GM12878 (cell line): ENCODE measurements around the gene ANKRD6. TPM values are rescaled to one million over a fixed set of nuclear protein-coding genes. Genes with fewer than 3 reads are reported as not detected.

Experiments used
- ATAC-seq: fragments of 200-7000 bp; cut with Tn5 transposase; 3 replicates; pipeline ENCODE4 v1.9.1; 2020; ENCODE audit warnings: mild to moderate bottlenecking, moderate library complexity
- BruUV-seq: library from RNA; stranded (reverse); fragments of 400-500 nt; replicated peaks from 2 replicates; lab custom pipeline; 2021; lab: Mats Ljungman, UMichigan
- CTCF ChIA-PET: fragments of 300-600 bp; sonication (Branson Sonifier 250); formaldehyde crosslinking; extraction: SDS; loops from one replicate; lab custom pipeline; 2021; ENCODE audit warnings: inconsistent platforms; lab: Yijun Ruan, JAX
- POLR2A ChIA-PET: fragments of 350-600 bp; formaldehyde crosslinking; extraction: SDS; loops from one replicate; lab custom pipeline; 2021; ENCODE audit warnings: inconsistent platforms; lab: Charles Lee
- RAD21 ChIA-PET: fragments of 300-600 bp; sonication (Branson Sonifier 250); formaldehyde crosslinking; loops from one replicate; lab custom pipeline; 2023; ENCODE audit warnings: antibody characterized with exemption; ENCODE audit not compliant: unreplicated experiment; lab: Charles Lee
- SMC1A ChIA-PET: fragments of 300-600 bp; sonication (Branson Sonifier 250); formaldehyde crosslinking; loops from one replicate; lab custom pipeline; 2023; ENCODE audit not compliant: unreplicated experiment, uncharacterized antibody; lab: Charles Lee
- DNase-seq: peaks from one replicate; pipeline ENCODE4 v3.0.0-alpha.2; 2011; ENCODE audit warnings: low read depth, low spot score
- FAIRE-seq: peaks from 3 replicates; lab custom pipeline; 2011; peaks lifted over from hg19 to GRCh38; lab: Jason Lieb, UNC
- H2AFZ ChIP-seq: 2 replicates; pipeline ENCODE4 v1.6.0; 2011; ENCODE audit warnings: low read depth, low read length, control low read depth; ENCODE audit not compliant: control insufficient read depth
- H3K27ac ChIP-seq: 2 replicates; pipeline ENCODE4 v1.5.1; 2011; ENCODE audit warnings: control low read depth; ENCODE audit not compliant: control insufficient read depth, insufficient read depth
- H3K27me3 ChIP-seq, 2 experiments: replicated peaks in 1 of 2; 2 replicates each; pipeline versions ENCODE4 v1.6.0 to v1.6.1; 2011; ENCODE audit warnings: low read length in 1 of 2; ENCODE audit not compliant: control insufficient read depth in 2 of 2, insufficient read depth in 2 of 2
- H3K36me3 ChIP-seq, 2 experiments: 2 replicates each; pipeline ENCODE4 v1.5.1; 2011; ENCODE audit warnings: low read length in 1 of 2; ENCODE audit not compliant: control insufficient read depth in 2 of 2, insufficient read depth in 2 of 2
- H3K4me1 ChIP-seq: 2 replicates; pipeline ENCODE4 v1.6.1; 2011; ENCODE audit warnings: mild to moderate bottlenecking, low read length, moderate library complexity, mixed read lengths; ENCODE audit not compliant: control insufficient read depth, insufficient read depth
- H3K4me2 ChIP-seq: 2 replicates; pipeline ENCODE4 v1.6.0; 2011; ENCODE audit warnings: control low read depth; ENCODE audit not compliant: control insufficient read depth, insufficient read depth
- H3K4me3 ChIP-seq: fragments of 200-600 bp; sonication (generic); 2 replicates; pipeline ENCODE4 v1.5.1; 2016
- H3K79me2 ChIP-seq: 2 replicates; pipeline ENCODE4 v1.6.0; 2011; ENCODE audit warnings: low read length; ENCODE audit not compliant: control insufficient read depth, insufficient read depth
- H3K9ac ChIP-seq: 2 replicates; pipeline ENCODE4 v1.8.0; 2011; ENCODE audit warnings: low read length, control low read depth, mixed read lengths; ENCODE audit not compliant: control insufficient read depth, insufficient read depth
- H3K9me3 ChIP-seq: replicated peaks from 3 replicates; pipeline ENCODE4 v1.5.1; 2011; ENCODE audit warnings: mild to moderate bottlenecking, low read length; ENCODE audit not compliant: control insufficient read depth, insufficient read depth
- H4K20me1 ChIP-seq: 2 replicates; pipeline ENCODE4 v1.6.0; 2011; ENCODE audit not compliant: control insufficient read depth, insufficient read depth
- PRDM15 ChIP-seq: fragments of 450-650 bp; formaldehyde crosslinking; IDR thresholded peaks from 2 replicates; pipeline ENCODE4 v1.4.0; 2020; ENCODE audit warnings: mild to moderate bottlenecking, moderate library complexity
- SMAD5 ChIP-seq: IDR thresholded peaks from 2 replicates; pipeline ENCODE4 v1.6.1; 2016; ENCODE audit warnings: antibody characterized with exemption, low read depth
- WGBS: methylation state at CpG from one replicate; pipeline ENCODE4 v1.1.6; 2016; ENCODE audit warnings: low lambda C conversion rate; ENCODE audit not compliant: insufficient replicate concordance, insufficient coverage; ENCODE audit errors: missing lambda C conversion rate; 5-methylcytosine and 5-hydroxymethylcytosine counted together
- in situ Hi-C: fragments of 300-500 bp; cut with MboI; formaldehyde crosslinking; loops from 9 replicates; pipeline ENCODE4 v1.14.3; 2018; ENCODE audit warnings: mixed read lengths
- intact Hi-C: fragments of 100-400 bp; cut with micrococcal nuclease; formaldehyde crosslinking; loops from one replicate; pipeline ENCODE4 v1.14.2; 2022; ENCODE audit not compliant: unreplicated experiment
- polyA plus RNA-seq, 11 experiments: library from polyadenylated mRNA; depleted of rRNA in 4 of 11; unstranded in 6 of 11; stranded (reverse) in 5 of 11; fragments of >200 nt; fragmentation: Nextera tagmentation in 4 of 11; fragmentation: Illumina TruSeq in 1 of 11; extraction: Ambion mirVana in 4 of 11; extraction: Trizol in 1 of 11; gene quantifications; 1 replicate in 1 of 11; 2 replicates in 10 of 11; pipeline versions ENCODE4 v1.2.1 to v1.2.3, GENCODE V29; 2011 to 2016; ENCODE audit warnings: inconsistent platforms in 2 of 11, missing spikeins in 2 of 11, low read depth in 1 of 11
- total RNA-seq, 4 experiments: library from RNA; depleted of rRNA in 3 of 4; stranded (reverse); fragments of >200 nt in 3 of 4; fragmentation: Illumina TruSeq in 1 of 4; extraction: Trizol in 1 of 4; gene quantifications; 2 replicates each; pipeline versions ENCODE4 v1.2.1 to v1.2.3, GENCODE V29; 2013 to 2021
- TF ChIP-seq, protein P1 (sequence below): IDR thresholded peaks from 2 replicates; pipeline ENCODE4 v1.6.1; 2011; ENCODE audit warnings: borderline replicate concordance, low read depth, mild to moderate bottlenecking, moderate library complexity, low read length; ENCODE audit not compliant: insufficient read depth, poor library complexity, severe bottlenecking

The ANKRD6 gene
- total and polyA plus RNA-seq, 10 of the 15 experiments (the other 5 are each of a cell fraction or from before 2014, with no cell fraction given): 0.03 to 0.90 (median 0.38) TPM

DNA sequence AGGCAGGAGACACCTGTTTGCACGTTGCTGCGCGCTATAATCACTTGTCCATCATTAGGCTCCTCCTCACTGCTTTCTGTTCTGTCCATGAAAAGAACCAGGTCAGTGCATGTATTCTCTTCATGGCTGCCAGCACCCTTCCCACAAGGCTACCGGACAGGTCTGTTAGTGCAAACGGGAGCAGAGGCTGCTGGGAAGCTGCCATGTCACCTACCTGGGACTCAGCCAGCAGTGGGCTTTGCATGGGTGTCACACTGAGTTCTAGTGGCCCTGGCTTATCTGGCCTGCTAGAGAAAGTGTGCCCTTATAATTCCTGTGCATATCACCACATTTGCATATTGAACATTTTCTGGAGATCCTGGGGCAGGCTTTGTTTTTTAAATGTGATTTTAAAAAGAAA is 180.8 kb downstream of the ANKRD6 start (continued):
- TF ChIP-seq, protein P1, sequence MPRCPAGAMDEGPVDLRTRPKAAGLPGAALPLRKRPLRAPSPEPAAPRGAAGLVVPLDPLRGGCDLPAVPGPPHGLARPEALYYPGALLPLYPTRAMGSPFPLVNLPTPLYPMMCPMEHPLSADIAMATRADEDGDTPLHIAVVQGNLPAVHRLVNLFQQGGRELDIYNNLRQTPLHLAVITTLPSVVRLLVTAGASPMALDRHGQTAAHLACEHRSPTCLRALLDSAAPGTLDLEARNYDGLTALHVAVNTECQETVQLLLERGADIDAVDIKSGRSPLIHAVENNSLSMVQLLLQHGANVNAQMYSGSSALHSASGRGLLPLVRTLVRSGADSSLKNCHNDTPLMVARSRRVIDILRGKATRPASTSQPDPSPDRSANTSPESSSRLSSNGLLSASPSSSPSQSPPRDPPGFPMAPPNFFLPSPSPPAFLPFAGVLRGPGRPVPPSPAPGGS: no peak

DNA sequence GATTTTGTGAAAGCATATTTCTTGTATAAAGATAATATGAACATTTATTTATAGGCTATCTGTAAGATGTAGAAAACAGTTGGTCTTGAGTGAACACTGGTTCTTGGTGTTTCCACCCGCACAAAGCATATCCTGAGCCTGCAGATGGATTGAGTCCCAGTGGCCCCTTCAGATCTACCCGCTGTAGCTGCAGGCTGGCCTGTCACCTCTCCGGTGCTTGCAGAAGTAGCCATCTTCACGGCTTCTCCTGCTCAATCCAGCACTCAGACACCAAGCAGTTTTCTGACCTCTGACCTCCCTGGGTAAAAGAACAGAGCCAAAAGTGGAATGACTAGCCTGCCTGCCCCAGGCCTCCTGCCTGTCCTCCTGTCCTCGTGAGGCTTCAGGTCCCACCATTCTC is 182.9 kb downstream of the ANKRD6 start:
- POLR2A ChIA-PET: no interaction called here
- Histone ChIP-seq H3K4me3 (no peak overlapping the region), H3K4me1 (no peaks in the 10 kb centered on the region), H3K4me2 (no peak overlapping the region), H3K9ac (no peak overlapping the region), H2AFZ (no peak overlapping the region), H3K36me3 (no peaks in the 10 kb centered on the region), H4K20me1 (no peaks in the 10 kb centered on the region), H3K79me2 (no peaks in the 10 kb centered on the region), H3K27ac (no peak overlapping the region), H3K9me3 (no peaks in the 10 kb centered on the region), H3K27me3 (no peaks in the 10 kb centered on the region)
- TF ChIP-seq SMAD5 (no peak), PRDM15 (CRISPR knock-in tag) (no peak)
- RAD21 ChIA-PET: no interaction called here
- in situ Hi-C loops (no loop called here), intact Hi-C loops (no loop called here)
- DNase-seq (no peak), ATAC-seq (no peak), FAIRE-seq (no peak)
- 85% methylated on average over 5 of the region's 5 CpGs for WGBS
- SMC1A ChIA-PET: no interaction called here
- CTCF ChIA-PET: interaction anchor here (1.1 to 1.8 kb wide), 3 partner anchors 12 to 243 kb away, joined by 4 read pairs; no protein-coding TSS in a partner anchor
- BruUV-seq: no TSS peak
